GM20000 (cell line): ENCODE measurements around the gene RAD9B.

ENCODE experiments used
- DNase-seq: peaks from one replicate; pipeline ENCODE4 v3.0.0; 2012; ENCODE audit warnings: low spot score
- CTCF ChIP-seq: IDR thresholded peaks from 2 replicates; pipeline ENCODE4 v1.5.1; 2012; ENCODE audit warnings: mild to moderate bottlenecking, control low read depth; ENCODE audit errors: extremely low read depth, missing control alignments

The RAD9B gene

GRCh38 chr12:110549716-110550115, 47.6 kb downstream of the RAD9B start:
- no peak for DNase-seq
- no peak for TF ChIP-seq CTCF

- no peak for DNase-seq
- TF ChIP-seq CTCF = no peak
Observed at GRCh38 chr12:110550981-110551380, 48.9 kb downstream of the RAD9B start.
